ENCODE data around the gene SMG5. TPM values are rescaled to one million over a fixed set of nuclear protein-coding genes. Genes with fewer than 3 reads are reported as not detected.
A peak's percentile ranks its signal among the peaks of the same experiment; 100 is the strongest.

SMG5 gene
- total RNA-seq, 1 donor from 2014 or later: 114 TPM

- Mint-ChIP-seq H3K4me1 (ENCODE audit: low read depth) (no peaks in the 10 kb centered on the region), H3K27ac (peak overlapping the region; percentile 70), H3K27me3 (no peaks in the 10 kb centered on the region), H3K9me3 (ENCODE audit: low read depth) (no peaks in the 10 kb centered on the region), H3K4me3 (ENCODE audit: low read depth) (no peak overlapping the region), H3K36me3 (ENCODE audit: insufficient read depth) (peaks cover 17% of the 10 kb centered on the region)
- no peak for TF ChIP-seq CTCF (IDR thresholded peaks at IDR 0.05; ENCODE audit: unreplicated experiment)
- no peak for DNase-seq (ENCODE audit: low spot score, unreplicated experiment)
Observed at GRCh38 chr1:156308078-156308477, 25.5 kb upstream of the SMG5 start.

GRCh38 chr1:156305215-156305614, 22.6 kb upstream of the SMG5 start:
- no peak for DNase-seq (ENCODE audit: low spot score, unreplicated experiment)
- Mint-ChIP-seq H3K27me3 (no peaks in the 10 kb centered on the region), H3K27ac (peak overlapping the region; percentile 64), H3K9me3 (ENCODE audit: low read depth) (no peaks in the 10 kb centered on the region), H3K36me3 (ENCODE audit: insufficient read depth) (peaks cover 13% of the 10 kb centered on the region), H3K4me1 (ENCODE audit: low read depth) (no peaks in the 10 kb centered on the region), H3K4me3 (ENCODE audit: low read depth) (no peak overlapping the region)
- no peak for TF ChIP-seq CTCF (IDR thresholded peaks at IDR 0.05; ENCODE audit: unreplicated experiment)

- Mint-ChIP-seq H3K36me3 (ENCODE audit: insufficient read depth) (peaks cover 8% of the 10 kb centered on the region), H3K27me3 (no peaks in the 10 kb centered on the region), H3K9me3 (ENCODE audit: low read depth) (no peaks in the 10 kb centered on the region), H3K27ac (no peak overlapping the region), H3K4me3 (ENCODE audit: low read depth) (no peak overlapping the region), H3K4me1 (ENCODE audit: low read depth) (no peaks in the 10 kb centered on the region)
- no peak for TF ChIP-seq CTCF (IDR thresholded peaks at IDR 0.05; ENCODE audit: unreplicated experiment)
- DNase-seq (ENCODE audit: low spot score, unreplicated experiment): no peak
Observed at GRCh38 chr1:156303241-156303640, 20.6 kb upstream of the SMG5 start.

- no peak within 1 kb of the TSS for H3K4me3 Mint-ChIP-seq (ENCODE audit: low read depth)
- no peaks in the 10 kb centered on the region for H3K27me3 Mint-ChIP-seq
- no peaks in the 10 kb centered on the region for H3K9me3 Mint-ChIP-seq (ENCODE audit: low read depth)
- DNase-seq (ENCODE audit: low spot score, unreplicated experiment): no peak
- no peaks in the 10 kb centered on the region for H3K36me3 Mint-ChIP-seq (ENCODE audit: insufficient read depth)
- H3K4me1 Mint-ChIP-seq (ENCODE audit: low read depth): peaks cover 5% of the 10 kb centered on the region
- H3K27ac Mint-ChIP-seq: no peak within 1 kb of the TSS
- no peak for TF ChIP-seq CTCF (IDR thresholded peaks at IDR 0.05; ENCODE audit: unreplicated experiment)
Observed at GRCh38 chr1:156298852-156299357, 16.3 kb upstream of the SMG5 start, which contains the start of gene VHLL. TSS of gene VHLL (minus strand) at chr1:156299307. CDS start at chr1:156299189, 118 bp downstream.

GRCh38 chr1:156295391-156295947, 12.8 kb upstream of the SMG5 start, which contains the start of gene GLMP:
TSS of gene GLMP (minus strand) at chr1:156295679. CDS start at chr1:156295645, 34 bp downstream.
- Mint-ChIP-seq H3K9me3 (ENCODE audit: low read depth) (no peaks in the 10 kb centered on the region), H3K27ac (peak within 1 kb of the TSS; percentile 77), H3K27me3 (no peaks in the 10 kb centered on the region)

More at GRCh38 chr1:156295391-156295947, 12.8 kb upstream of the SMG5 start, which contains the start of gene GLMP:
- H3K4me3 Mint-ChIP-seq (ENCODE audit: low read depth): peak within 1 kb of the TSS; percentile 87
- no peak for DNase-seq (ENCODE audit: low spot score, unreplicated experiment)
- H3K36me3 Mint-ChIP-seq (ENCODE audit: insufficient read depth): no peaks in the 10 kb centered on the region
- no peak for TF ChIP-seq CTCF (IDR thresholded peaks at IDR 0.05; ENCODE audit: unreplicated experiment)
- H3K4me1 Mint-ChIP-seq (ENCODE audit: low read depth): peaks cover 19% of the 10 kb centered on the region
